Suprapubic skin (tissue), 4 donors: ENCODE results near the gene EFNB1. TPM values are rescaled to one million over a fixed set of nuclear protein-coding genes. Genes with fewer than 3 reads are reported as not detected.

Experiments
- DNase-seq, 2 donors: peaks; one replicate each; pipeline ENCODE4 v3.0.0-alpha.2; 2019; ENCODE audit warnings: low spot score in 2 of 2
- H3K27ac ChIP-seq: fragments of 200-600 bp; sonication (generic); one replicate; pipeline ENCODE4 v1.5.1; 2019
- H3K27me3 ChIP-seq: fragments of 200-600 bp; sonication (generic); one replicate; pipeline ENCODE4 v1.5.1; 2019
- H3K36me3 ChIP-seq: fragments of 200-600 bp; sonication (generic); one replicate; pipeline ENCODE4 v1.5.1; 2019
- H3K4me1 ChIP-seq: fragments of 200-600 bp; sonication (generic); one replicate; pipeline ENCODE4 v1.5.1; 2019
- H3K4me3 ChIP-seq: fragments of 200-600 bp; sonication (generic); one replicate; pipeline ENCODE4 v1.5.1; 2019; ENCODE audit warnings: mild to moderate bottlenecking
- H3K9me3 ChIP-seq: fragments of 200-600 bp; sonication (generic); one replicate; pipeline ENCODE4 v1.5.1; 2019
- EP300 ChIP-seq: sonication (generic); formaldehyde crosslinking; IDR thresholded peaks from one replicate; pipeline ENCODE4 v1.6.1; 2017; ENCODE audit warnings: antibody characterized with exemption
- POLR2A ChIP-seq, 2 donors: fragments of 450-650 bp; IDR thresholded peaks; one replicate each; pipeline ENCODE4 v1.6.1; 2017; ENCODE audit warnings: antibody characterized with exemption in 2 of 2, mild to moderate bottlenecking in 2 of 2, moderate library complexity in 2 of 2
- POLR2AphosphoS5 ChIP-seq, 3 donors: sonication (generic); formaldehyde crosslinking; IDR thresholded peaks; one replicate each; pipeline ENCODE4 v1.6.1; 2017; ENCODE audit warnings: antibody characterized with exemption in 3 of 3
- whole genome bisulfite sequencing: methylation state at CpG from one replicate; pipeline ENCODE4 v1.1.5; 2018; 5-methylcytosine and 5-hydroxymethylcytosine counted together
- total RNA-seq, 4 donors: library from RNA; depleted of rRNA; stranded (reverse); fragments of >200 nt; gene quantifications; one replicate each; pipeline ENCODE4 v1.1.0, GENCODE V29; 2016
- TF ChIP-seq, protein P1 (sequence below), 2 donors: fragments of 200-600 bp in 1 of 2; fragments of 450-650 bp in 1 of 2; sonication (generic) in 1 of 2; IDR thresholded peaks; one replicate each; pipeline ENCODE4 v1.5.1; 2016 to 2019; ENCODE audit warnings: antibody characterized with exemption in 2 of 2, mild to moderate bottlenecking in 1 of 2, moderate library complexity in 1 of 2

Gene EFNB1
- total RNA-seq, 4 donors from 2014 or later = 78.4 to 103 (median 89.8) TPM

GRCh38 chrX:68865300-68865699, 36.5 kb downstream of the EFNB1 start:
- TF ChIP-seq POLR2A (IDR thresholded peaks at IDR 0.05) (no peak), EP300 (no peak), POLR2AphosphoS5 (IDR thresholded peaks at IDR 0.05) (no peak)
- TF ChIP-seq, protein P1, sequence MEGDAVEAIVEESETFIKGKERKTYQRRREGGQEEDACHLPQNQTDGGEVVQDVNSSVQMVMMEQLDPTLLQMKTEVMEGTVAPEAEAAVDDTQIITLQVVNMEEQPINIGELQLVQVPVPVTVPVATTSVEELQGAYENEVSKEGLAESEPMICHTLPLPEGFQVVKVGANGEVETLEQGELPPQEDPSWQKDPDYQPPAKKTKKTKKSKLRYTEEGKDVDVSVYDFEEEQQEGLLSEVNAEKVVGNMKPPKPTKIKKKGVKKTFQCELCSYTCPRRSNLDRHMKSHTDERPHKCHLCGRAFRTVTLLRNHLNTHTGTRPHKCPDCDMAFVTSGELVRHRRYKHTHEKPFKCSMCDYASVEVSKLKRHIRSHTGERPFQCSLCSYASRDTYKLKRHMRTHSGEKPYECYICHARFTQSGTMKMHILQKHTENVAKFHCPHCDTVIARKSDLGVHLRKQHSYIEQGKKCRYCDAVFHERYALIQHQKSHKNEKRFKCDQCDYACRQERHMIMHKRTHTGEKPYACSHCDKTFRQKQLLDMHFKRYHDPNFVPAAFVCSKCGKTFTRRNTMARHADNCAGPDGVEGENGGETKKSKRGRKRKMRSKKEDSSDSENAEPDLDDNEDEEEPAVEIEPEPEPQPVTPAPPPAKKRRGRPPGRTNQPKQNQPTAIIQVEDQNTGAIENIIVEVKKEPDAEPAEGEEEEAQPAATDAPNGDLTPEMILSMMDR (IDR thresholded peaks at IDR 0.05) = no peak
- H3K4me3 ChIP-seq = no peak overlapping the region
- no peak for DNase-seq
- H3K27me3 ChIP-seq = no peaks in the 10 kb centered on the region
- no peaks in the 10 kb centered on the region for H3K36me3 ChIP-seq
- WGBS = 92% methylated on average over 2 of the region's 2 CpGs
- no peaks in the 10 kb centered on the region for H3K4me1 ChIP-seq
- H3K27ac ChIP-seq = no peak overlapping the region
- H3K9me3 ChIP-seq = no peaks in the 10 kb centered on the region

GRCh38 chrX:68865926-68866325, 37.1 kb downstream of the EFNB1 start:
- 65% methylated on average over 2 of the region's 2 CpGs for WGBS
- Histone ChIP-seq H3K27me3 (no peaks in the 10 kb centered on the region), H3K9me3 (no peaks in the 10 kb centered on the region)

GRCh38 chrX:68867458-68868112, 38.8 kb downstream of the EFNB1 start:
- no peaks in the 10 kb centered on the region for H3K36me3 ChIP-seq
- H3K4me1 ChIP-seq = no peaks in the 10 kb centered on the region
- TF ChIP-seq, protein P1 (IDR thresholded peaks at IDR 0.05) = no peak
- TF ChIP-seq POLR2AphosphoS5 (IDR thresholded peaks at IDR 0.05) (no peak), POLR2A (IDR thresholded peaks at IDR 0.05) (no peak), EP300 (no peak)
- WGBS = 79% methylated on average over 14 of the region's 14 CpGs
- no peaks in the 10 kb centered on the region for H3K9me3 ChIP-seq
- no peak for DNase-seq
- H3K27me3 ChIP-seq = no peaks in the 10 kb centered on the region
- H3K4me3 ChIP-seq = no peak overlapping the region
- H3K27ac ChIP-seq = no peak overlapping the region

More at GRCh38 chrX:68865926-68866325, 37.1 kb downstream of the EFNB1 start:
- H3K27ac ChIP-seq = no peak overlapping the region
- H3K36me3 ChIP-seq = no peaks in the 10 kb centered on the region
- TF ChIP-seq POLR2AphosphoS5 (IDR thresholded peaks at IDR 0.05) (no peak), POLR2A (IDR thresholded peaks at IDR 0.05) (no peak), EP300 (no peak)
- TF ChIP-seq, protein P1 (IDR thresholded peaks at IDR 0.05) = no peak
- no peaks in the 10 kb centered on the region for H3K4me1 ChIP-seq
- H3K4me3 ChIP-seq = no peak overlapping the region
- DNase-seq = no peak

GRCh38 chrX:68868316-68868715, 39.5 kb downstream of the EFNB1 start:
- H3K4me1 ChIP-seq = no peaks in the 10 kb centered on the region
- no peaks in the 10 kb centered on the region for H3K9me3 ChIP-seq
- WGBS = 93% methylated on average over 3 of the region's 3 CpGs
- TF ChIP-seq POLR2AphosphoS5 (IDR thresholded peaks at IDR 0.05) = no peak
- TF ChIP-seq POLR2A (IDR thresholded peaks at IDR 0.05) = no peak
- TF ChIP-seq EP300 = no peak
- TF ChIP-seq, protein P1 (IDR thresholded peaks at IDR 0.05) = no peak
- no peak overlapping the region for H3K27ac ChIP-seq
- DNase-seq = no peak
- no peak overlapping the region for H3K4me3 ChIP-seq
- H3K27me3 ChIP-seq = no peaks in the 10 kb centered on the region
- H3K36me3 ChIP-seq = no peaks in the 10 kb centered on the region

DNA sequence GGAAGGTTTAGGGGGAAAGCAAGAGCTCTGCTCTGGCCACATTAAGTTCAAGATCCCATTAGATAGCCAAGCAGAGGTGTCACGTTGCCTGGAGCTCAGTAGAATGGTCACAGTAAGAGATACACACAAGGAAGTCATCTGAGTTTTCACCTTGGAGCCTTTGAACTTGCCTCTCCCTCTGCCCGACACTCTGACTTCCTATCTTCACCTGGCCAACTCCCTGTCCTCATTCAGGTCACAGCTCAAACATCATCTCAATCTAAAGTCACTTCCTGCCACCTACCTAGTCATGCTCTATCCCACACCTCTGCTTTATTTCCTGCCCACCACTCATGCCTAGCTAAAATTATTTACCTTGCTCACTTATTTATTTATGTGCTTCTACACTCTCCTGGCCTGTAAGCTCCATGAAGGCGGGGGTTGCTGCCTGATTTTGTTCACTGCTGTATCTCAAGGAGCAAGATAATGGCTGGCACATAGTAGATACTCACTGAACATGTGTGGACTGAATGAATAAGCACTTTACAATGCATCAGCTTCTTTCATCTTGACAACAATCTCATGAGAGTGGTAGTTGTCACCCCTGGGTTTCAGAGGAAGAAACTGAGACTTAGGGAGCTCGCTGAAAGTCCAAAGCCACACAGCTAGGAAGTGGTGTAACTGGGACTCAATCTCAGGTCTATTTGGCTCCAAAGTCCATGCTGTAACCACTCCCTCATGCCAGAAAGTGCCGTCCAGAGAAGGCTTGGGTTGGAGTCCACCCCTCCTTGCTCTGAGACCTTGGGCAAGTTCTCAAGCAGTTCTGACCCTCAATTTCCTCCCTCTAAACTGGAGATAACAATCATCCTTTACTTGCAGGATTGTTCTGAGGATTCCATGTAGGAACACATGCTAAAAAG, 40.3 kb downstream of the EFNB1 start:
- no peaks in the 10 kb centered on the region for H3K36me3 ChIP-seq
- no peaks in the 10 kb centered on the region for H3K27me3 ChIP-seq
- H3K27ac ChIP-seq = no peak overlapping the region
- TF ChIP-seq POLR2A (IDR thresholded peaks at IDR 0.05) = no peak
- TF ChIP-seq EP300 = no peak
- TF ChIP-seq POLR2AphosphoS5 (IDR thresholded peaks at IDR 0.05) = no peak
- TF ChIP-seq, protein P1 (IDR thresholded peaks at IDR 0.05) = no peak
- H3K4me3 ChIP-seq = no peak overlapping the region
- no peaks in the 10 kb centered on the region for H3K4me1 ChIP-seq
- no peaks in the 10 kb centered on the region for H3K9me3 ChIP-seq
- 58% methylated on average over 5 of the region's 5 CpGs for WGBS
- DNase-seq = no peak
